ENCODE measurements around the gene ADPRS. TPM values are rescaled to one million over a fixed set of nuclear protein-coding genes. Genes with fewer than 3 reads are reported as not detected.

Gene ADPRS
- total RNA-seq, 1 experiment from 2014 or later, result 27.8 TPM

- no peak overlapping the region for H2BK20ac ChIP-seq (ENCODE audit: low read depth, low read length, poor library complexity, severe bottlenecking)
- TF ChIP-seq CTCF (conservative IDR thresholded peaks at IDR 0.05), result no peak
- no peaks in the 10 kb centered on the region for H3K9me3 ChIP-seq (ENCODE audit: control insufficient read depth, low read depth, low read length)
- H4K5ac ChIP-seq (ENCODE audit: insufficient read length, low read depth, low read length), result no peak overlapping the region
- no peak overlapping the region for H3K4me2 ChIP-seq (ENCODE audit: insufficient read depth, insufficient read length, low read length)
- no peak overlapping the region for H3K27ac Mint-ChIP-seq
- no peak overlapping the region for H2BK120ac ChIP-seq (ENCODE audit: low read depth, low read length, poor library complexity, severe bottlenecking)
- H3K27me3 ChIP-seq (ENCODE audit: insufficient read depth, low read length), result no peaks in the 10 kb centered on the region
- no peak overlapping the region for H2BK5ac ChIP-seq (ENCODE audit: insufficient read length, low read length)
- no peak overlapping the region for H4K8ac ChIP-seq (replicated peaks; ENCODE audit: insufficient read length, low read depth, low read length)
- WGBS (ENCODE audit: extremely low coverage, insufficient read length, low lambda C conversion rate), result no CpG with 5 or more reads among the region's 4 CpGs
- H3K4me1 Mint-ChIP-seq, result peaks cover 12 to 21% of the 10 kb centered on the region in 2 experiments
- H3K27me3 Mint-ChIP-seq (ENCODE audit: low read depth), result no peaks in the 10 kb centered on the region; the same call in 1 of the 2 replicates
- H3K27ac ChIP-seq (ENCODE audit: insufficient read length, low read depth, low read length), result no peak overlapping the region
- H2BK15ac ChIP-seq (ENCODE audit: low read depth, low read length), result no peak overlapping the region
- H3K4ac ChIP-seq (ENCODE audit: low read depth, low read length), result no peak overlapping the region
- peaks cover 21 to 46% (median 40%) of the 10 kb centered on the region in 3 experiments; a peak in 6 of 7 replicates for H3K36me3 Mint-ChIP-seq (ENCODE audit: insufficient read depth in 1 of 3, low read depth in 3 of 3)
- no peak overlapping the region for H3K9ac ChIP-seq (ENCODE audit: extremely low read depth, insufficient read length, low read length)
- no peak overlapping the region for H3K18ac ChIP-seq (ENCODE audit: insufficient read length, low read depth, low read length)
- no peak overlapping the region for H2AK5ac ChIP-seq (ENCODE audit: insufficient read length, low read length)
- no peak overlapping the region for H2BK12ac ChIP-seq (ENCODE audit: insufficient read length, low read depth, low read length)
- no peak overlapping the region for H3T11ph ChIP-seq (ENCODE audit: low read length)
- H2AFZ ChIP-seq (ENCODE audit: low read length), result no peak overlapping the region
- peaks cover 6% of the 10 kb centered on the region for H3K23me2 ChIP-seq (ENCODE audit: insufficient read length, low read depth, low read length, poor library complexity, severe bottlenecking)
- no peak overlapping the region for H3K14ac ChIP-seq (ENCODE audit: insufficient read depth, low read length)
- no peak overlapping the region for H3K23ac ChIP-seq (ENCODE audit: insufficient read length, low read depth, low read length)
- H4K91ac ChIP-seq (ENCODE audit: insufficient read length, low read depth, low read length), result no peak overlapping the region
- H3K56ac ChIP-seq (ENCODE audit: insufficient read length, low read depth, low read length), result no peak overlapping the region
- peaks cover 2% of the 10 kb centered on the region; the same call in 1 of the 2 replicates for H3K79me2 ChIP-seq (ENCODE audit: insufficient read depth, low read length)
- no peaks in the 10 kb centered on the region for H4K20me1 ChIP-seq (ENCODE audit: control insufficient read depth, insufficient read depth, insufficient read length)
- H3K4me3 Mint-ChIP-seq, result no peak overlapping the region
- no peaks in the 10 kb centered on the region; a peak in 1 of 5 replicates for H3K9me3 Mint-ChIP-seq
- no peaks in the 10 kb centered on the region for H3K4me1 ChIP-seq (ENCODE audit: insufficient read depth, low read length)
- H3K79me1 ChIP-seq (ENCODE audit: insufficient read depth, low read depth, low read length, poor library complexity, severe bottlenecking), result no peaks in the 10 kb centered on the region
- no peak for DNase-seq
Measured at GRCh38 chr1:36091141-36091540, 2.4 kb downstream of the ADPRS start.
